Measurements from ENCODE around the gene ZNF48.

The ZNF48 gene

GRCh38 chr16:30395155-30395991 lies at the start of gene ZNF48:
ZNF48 (plus strand) TSS chr16:30395420; CDS start chr16:30395795, 375 bp downstream.
- DNase-seq = peak; percentile 91 to 96

GRCh38 chr16:30346286-30346685 lies 48.9 kb upstream of the ZNF48 start:
- no peak for DNase-seq

GRCh38 chr16:30348113-30348512 lies 47.1 kb upstream of the ZNF48 start:
- DNase-seq = no peak

- no peak for DNase-seq
These were observed 46.3 kb upstream of the ZNF48 start for GRCh38 chr16:30348929-30349328.

- DNase-seq = no peak
These were observed 45.5 kb upstream of the ZNF48 start for GRCh38 chr16:30349675-30350074.

GRCh38 chr16:30350134-30350871 lies 44.9 kb upstream of the ZNF48 start:
- no peak for DNase-seq

GRCh38 chr16:30351001-30351441 lies 44.2 kb upstream of the ZNF48 start:
- DNase-seq = no peak

- no peak for DNase-seq
These were observed 43.4 kb upstream of the ZNF48 start for GRCh38 chr16:30351586-30352419.

GRCh38 chr16:30352488-30353401 lies 42.5 kb upstream of the ZNF48 start:
- no peak for DNase-seq

GRCh38 chr16:30353438-30354129 lies 41.6 kb upstream of the ZNF48 start:
- DNase-seq = no peak

- no peak for DNase-seq
These were observed 40.6 kb upstream of the ZNF48 start for GRCh38 chr16:30354423-30355143.

- DNase-seq = peak; percentile 97 to 99
These were observed 39.9 kb upstream of the ZNF48 start, which contains the start of gene CD2BP2 for GRCh38 chr16:30355144-30355953. CD2BP2 (minus strand) TSS chr16:30355308; CDS start chr16:30354681, 627 bp downstream.

GRCh38 chr16:30355954-30356308 lies 39.3 kb upstream of the ZNF48 start:
- DNase-seq = no peak

GRCh38 chr16:30356401-30357084 lies 38.7 kb upstream of the ZNF48 start:
- no peak for DNase-seq

GRCh38 chr16:30357085-30357714 lies 38.0 kb upstream of the ZNF48 start:
- DNase-seq = no peak

- DNase-seq = no peak
These were observed 37.3 kb upstream of the ZNF48 start for GRCh38 chr16:30357715-30358576.

GRCh38 chr16:30358577-30358936 lies 36.7 kb upstream of the ZNF48 start:
- DNase-seq = no peak
